ENCODE results near the gene ATP5MG. TPM values are rescaled to one million over a fixed set of nuclear protein-coding genes. Genes with fewer than 3 reads are reported as not detected.

ATP5MG gene
- total RNA-seq, 1 donor from 2014 or later: 199 TPM

DNA sequence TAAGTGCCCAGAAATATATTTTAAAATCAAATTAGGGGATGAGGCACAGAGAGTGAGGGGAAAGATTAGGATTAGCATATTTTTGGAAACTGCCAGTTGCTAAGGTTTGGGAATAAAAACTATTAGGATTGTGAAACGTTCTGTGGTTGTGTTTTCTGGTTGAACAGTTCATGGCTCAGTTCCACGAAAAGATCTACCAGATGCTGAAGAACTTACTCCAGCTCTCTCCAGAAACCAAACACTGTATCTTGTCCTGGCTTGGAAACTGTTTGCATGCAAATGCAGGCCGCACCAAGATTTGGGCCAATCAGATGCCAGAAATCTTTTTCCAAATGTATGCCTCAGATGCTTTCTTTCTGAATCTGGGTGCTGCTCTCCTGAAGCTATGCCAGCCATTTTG lies 26.7 kb upstream of the ATP5MG start:
- TF ChIP-seq, protein P1, sequence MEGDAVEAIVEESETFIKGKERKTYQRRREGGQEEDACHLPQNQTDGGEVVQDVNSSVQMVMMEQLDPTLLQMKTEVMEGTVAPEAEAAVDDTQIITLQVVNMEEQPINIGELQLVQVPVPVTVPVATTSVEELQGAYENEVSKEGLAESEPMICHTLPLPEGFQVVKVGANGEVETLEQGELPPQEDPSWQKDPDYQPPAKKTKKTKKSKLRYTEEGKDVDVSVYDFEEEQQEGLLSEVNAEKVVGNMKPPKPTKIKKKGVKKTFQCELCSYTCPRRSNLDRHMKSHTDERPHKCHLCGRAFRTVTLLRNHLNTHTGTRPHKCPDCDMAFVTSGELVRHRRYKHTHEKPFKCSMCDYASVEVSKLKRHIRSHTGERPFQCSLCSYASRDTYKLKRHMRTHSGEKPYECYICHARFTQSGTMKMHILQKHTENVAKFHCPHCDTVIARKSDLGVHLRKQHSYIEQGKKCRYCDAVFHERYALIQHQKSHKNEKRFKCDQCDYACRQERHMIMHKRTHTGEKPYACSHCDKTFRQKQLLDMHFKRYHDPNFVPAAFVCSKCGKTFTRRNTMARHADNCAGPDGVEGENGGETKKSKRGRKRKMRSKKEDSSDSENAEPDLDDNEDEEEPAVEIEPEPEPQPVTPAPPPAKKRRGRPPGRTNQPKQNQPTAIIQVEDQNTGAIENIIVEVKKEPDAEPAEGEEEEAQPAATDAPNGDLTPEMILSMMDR (IDR thresholded peaks at IDR 0.05): no peak
- H3K4me3 Mint-ChIP-seq: no peak overlapping the region
- POLR2A ChIA-PET: no interaction called here
- ATAC-seq (ENCODE audit: low read depth) (no peak), DNase-seq (no peak)
- H3K9me3 Mint-ChIP-seq: no peaks in the 10 kb centered on the region
- H3K27me3 Mint-ChIP-seq: no peaks in the 10 kb centered on the region
- H3K27ac Mint-ChIP-seq: no peak overlapping the region
- intact Hi-C loops (cut with micrococcal nuclease): no loop called here
- no peaks in the 10 kb centered on the region for H3K4me1 Mint-ChIP-seq
- CTCF ChIA-PET: interaction anchor here (1.0 kb wide), 2 partner anchors 176 to 238 kb away, joined by 3 to 4 read pairs; no protein-coding TSS in a partner anchor
- H3K36me3 Mint-ChIP-seq (ENCODE audit: low read depth): peaks cover 96% of the 10 kb centered on the region

DNA sequence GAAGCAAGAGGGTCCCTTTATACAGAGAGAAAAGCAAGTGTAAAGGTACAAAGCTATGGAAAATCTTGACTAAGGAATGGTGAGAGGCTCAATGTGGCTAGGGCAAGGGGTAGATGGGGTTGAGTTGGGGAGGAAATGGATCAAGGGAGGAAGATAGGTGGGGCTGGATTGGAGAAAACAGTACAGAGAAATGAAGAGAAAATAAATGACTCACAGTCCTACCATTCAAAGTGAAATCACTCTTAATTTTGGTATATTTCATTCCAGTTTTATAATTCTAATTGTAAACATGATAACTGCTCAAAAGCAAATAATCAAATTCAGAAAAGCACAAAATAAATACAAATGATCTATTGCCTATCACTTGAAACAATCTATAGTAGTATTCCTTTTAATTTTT lies 25.4 kb upstream of the ATP5MG start:
- H3K36me3 Mint-ChIP-seq (ENCODE audit: low read depth): peaks cover 92% of the 10 kb centered on the region
- no peaks in the 10 kb centered on the region for H3K27me3 Mint-ChIP-seq
- no peaks in the 10 kb centered on the region for H3K9me3 Mint-ChIP-seq
- intact Hi-C loops (cut with micrococcal nuclease): no loop called here
- no peaks in the 10 kb centered on the region for H3K4me1 Mint-ChIP-seq
- no peak overlapping the region for H3K4me3 Mint-ChIP-seq
- DNase-seq (no peak), ATAC-seq (ENCODE audit: low read depth) (no peak)
- CTCF ChIA-PET: no interaction called here
- POLR2A ChIA-PET: no interaction called here
- no peak overlapping the region for H3K27ac Mint-ChIP-seq
- TF ChIP-seq, protein P1 (IDR thresholded peaks at IDR 0.05): no peak

DNA sequence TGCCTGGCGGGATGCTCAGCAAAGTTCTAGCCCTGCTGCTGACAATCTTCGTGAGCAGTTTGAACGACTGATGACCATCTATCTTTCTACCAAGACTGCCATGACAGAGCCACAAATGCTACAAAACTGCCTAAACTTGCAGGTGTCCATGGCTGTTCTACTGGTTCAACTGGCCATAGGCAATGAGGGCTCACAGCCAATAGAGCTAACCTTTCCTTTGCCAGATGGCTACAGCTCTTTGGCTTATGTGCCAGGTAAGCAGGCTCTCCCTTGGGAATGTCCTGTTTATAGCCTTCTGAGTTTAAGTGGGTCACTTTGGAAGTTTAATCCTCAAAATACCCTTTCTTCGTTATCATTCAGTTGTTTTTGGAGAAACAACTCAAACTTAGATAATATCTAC lies 21.9 kb upstream of the ATP5MG start:
- Mint-ChIP-seq H3K27me3 (no peaks in the 10 kb centered on the region), H3K4me3 (no peak overlapping the region), H3K36me3 (ENCODE audit: low read depth) (peaks cover 91% of the 10 kb centered on the region), H3K4me1 (no peaks in the 10 kb centered on the region), H3K9me3 (no peaks in the 10 kb centered on the region), H3K27ac (no peak overlapping the region)
- ATAC-seq (ENCODE audit: low read depth) (no peak), DNase-seq (no peak)
- intact Hi-C loops (cut with micrococcal nuclease): no loop called here
- ChIA-PET CTCF (no interaction called here), POLR2A (no interaction called here)
- TF ChIP-seq, protein P1 (IDR thresholded peaks at IDR 0.05): no peak

DNA sequence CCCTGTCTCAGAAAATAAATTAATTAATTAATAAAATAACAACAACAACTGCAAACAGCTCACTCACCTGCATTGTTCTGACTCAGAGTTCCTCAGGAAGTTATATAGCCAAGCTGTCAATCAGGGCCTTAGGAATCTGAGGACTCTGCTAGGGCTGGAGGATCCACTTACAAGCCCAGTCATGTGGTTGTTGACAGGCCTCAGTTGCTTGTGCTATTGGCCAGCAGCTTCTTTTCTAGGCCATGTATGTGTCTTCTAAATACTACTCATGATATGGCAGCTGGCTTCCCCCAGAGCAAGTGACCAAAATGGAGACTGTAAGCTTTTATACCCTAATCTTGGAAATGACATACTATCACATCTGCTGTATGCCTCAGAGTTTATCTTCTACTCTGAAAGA lies 20.8 kb upstream of the ATP5MG start:
- TF ChIP-seq, protein P1 (IDR thresholded peaks at IDR 0.05): no peak
- no peak overlapping the region for H3K4me3 Mint-ChIP-seq
- POLR2A ChIA-PET: no interaction called here
- ATAC-seq (ENCODE audit: low read depth) (no peak), DNase-seq (no peak)
- H3K9me3 Mint-ChIP-seq: no peaks in the 10 kb centered on the region
- no peak overlapping the region for H3K27ac Mint-ChIP-seq
- no peaks in the 10 kb centered on the region for H3K27me3 Mint-ChIP-seq
- CTCF ChIA-PET: no interaction called here
- H3K36me3 Mint-ChIP-seq (ENCODE audit: low read depth): peaks cover 87% of the 10 kb centered on the region
- intact Hi-C loops (cut with micrococcal nuclease): no loop called here
- H3K4me1 Mint-ChIP-seq: no peaks in the 10 kb centered on the region

DNA sequence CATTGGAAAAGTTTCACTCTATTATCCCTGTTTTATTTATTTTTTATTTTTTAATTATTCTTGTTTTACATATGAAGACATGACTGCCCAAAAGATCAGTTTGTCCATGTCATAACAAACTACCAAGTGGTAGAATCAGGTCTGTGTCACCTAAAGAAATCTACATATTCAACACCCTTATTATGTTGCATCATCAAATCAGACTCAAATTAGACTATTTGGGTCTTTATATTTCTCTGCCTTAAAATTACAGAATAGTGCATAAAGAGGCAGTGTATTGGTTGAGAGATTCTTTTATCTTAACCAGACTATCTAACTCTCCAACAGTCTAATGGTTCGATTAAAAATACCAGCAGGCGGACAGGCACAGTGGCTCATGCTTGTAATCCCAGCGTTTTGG lies 18.5 kb upstream of the ATP5MG start:
- CTCF ChIA-PET: no interaction called here
- H3K4me1 Mint-ChIP-seq: no peaks in the 10 kb centered on the region
- TF ChIP-seq, protein P1 (IDR thresholded peaks at IDR 0.05): no peak
- POLR2A ChIA-PET: no interaction called here
- H3K4me3 Mint-ChIP-seq: no peak overlapping the region
- H3K27ac Mint-ChIP-seq: no peak overlapping the region
- intact Hi-C loops (cut with micrococcal nuclease): no loop called here
- no peaks in the 10 kb centered on the region for H3K9me3 Mint-ChIP-seq
- ATAC-seq (ENCODE audit: low read depth) (no peak), DNase-seq (no peak)
- H3K36me3 Mint-ChIP-seq (ENCODE audit: low read depth): peaks cover 87% of the 10 kb centered on the region
- no peaks in the 10 kb centered on the region for H3K27me3 Mint-ChIP-seq
